ENCODE measurements around the gene POU2F1. TPM values are rescaled to one million over a fixed set of nuclear protein-coding genes. Genes with fewer than 3 reads are reported as not detected.

POU2F1 gene
- 1 to 10 TPM; 5.5 to 7.3 (median 6.0) TPM for total RNA-seq
- 1 to 10 TPM; 1.4 to 3.0 TPM for polyA plus RNA-seq

GRCh38 chr1:167220537-167221125, at the start of gene POU2F1:
Gene POU2F1, plus strand, starts transcription at chr1:167220886. Its CDS starts 12 bp downstream, at chr1:167220898.
- intact Hi-C loops (cut with DNase I) = no loop called here
- WGBS, 2 donors = 0 to 1% methylated on average over 45 to 53 of the region's 53 CpGs
- Histone ChIP-seq H3K36me3 (no peaks in the 10 kb centered on the region), H3K4me3 (peak within 1 kb of the TSS; percentile 72 to 93 (median 78)), H3K4me1 (peaks cover 13 to 21% (median 17%) of the 10 kb centered on the region in 3 donors), H3K27ac (peak within 1 kb of the TSS; percentile 87 to 98 (median 94)), H3K9me3 (no peaks in the 10 kb centered on the region), H3K27me3 (no peaks in the 10 kb centered on the region)
- FAIRE-seq = no peak
- TF ChIP-seq CTCF (IDR thresholded peaks at IDR 0.05) = peak; percentile 46 to 65 (median 52)
- peak; percentile 98 to 100 (median 99) for DNase-seq
- ATAC-seq = peak; percentile 84 to 93 (median 87)

- TF ChIP-seq CTCF (IDR thresholded peaks at IDR 0.05) = no peak
- H3K4me1 ChIP-seq = no peaks in the 10 kb centered on the region
- H3K36me3 ChIP-seq = no peaks in the 10 kb centered on the region
- H3K9me3 ChIP-seq = no peaks in the 10 kb centered on the region
- no peak overlapping the region for H3K27ac ChIP-seq
- ATAC-seq (no peak), FAIRE-seq (no peak), DNase-seq (no peak)
- 77 to 86% methylated on average over 7 of the region's 7 CpGs for WGBS, 2 donors
- intact Hi-C loops (cut with DNase I) = no loop called here
- H3K4me3 ChIP-seq = no peak overlapping the region
- no peaks in the 10 kb centered on the region for H3K27me3 ChIP-seq
Measured at GRCh38 chr1:167171286-167171929, 49.3 kb upstream of the POU2F1 start.

- Histone ChIP-seq H3K4me1 (no peaks in the 10 kb centered on the region), H3K27ac (no peak overlapping the region)
- FAIRE-seq = no peak
Measured at GRCh38 chr1:167173516-167174184, 47.0 kb upstream of the POU2F1 start.

GRCh38 chr1:167175901-167176300, 44.8 kb upstream of the POU2F1 start:
- FAIRE-seq (no peak), ATAC-seq (no peak)
- no peak for TF ChIP-seq CTCF (IDR thresholded peaks at IDR 0.05)

More at GRCh38 chr1:167173516-167174184, 47.0 kb upstream of the POU2F1 start:
- Histone ChIP-seq H3K36me3 (no peaks in the 10 kb centered on the region), H3K27me3 (no peaks in the 10 kb centered on the region), H3K9me3 (no peaks in the 10 kb centered on the region), H3K4me3 (no peak overlapping the region)
- DNase-seq (no peak), ATAC-seq (no peak)
- intact Hi-C loops (cut with DNase I) = no loop called here
- no peak for TF ChIP-seq CTCF (IDR thresholded peaks at IDR 0.05)
- WGBS, 2 donors = 65 to 66% methylated on average over 5 of the region's 5 CpGs

More at GRCh38 chr1:167175901-167176300, 44.8 kb upstream of the POU2F1 start:
- Histone ChIP-seq H3K36me3 (no peaks in the 10 kb centered on the region), H3K4me3 (no peak overlapping the region), H3K9me3 (no peaks in the 10 kb centered on the region), H3K27ac (no peak overlapping the region), H3K4me1 (no peaks in the 10 kb centered on the region), H3K27me3 (no peaks in the 10 kb centered on the region)
- no peak for DNase-seq
- intact Hi-C loops (cut with DNase I) = no loop called here

All from pancreas (tissue), 10 donors.